ENCODE data around the gene MAN1A1.

GRCh38 chr6:119183457-119183856, 166.1 kb downstream of the MAN1A1 start:
- TF ChIP-seq CTCF (IDR thresholded peaks at IDR 0.05; ENCODE audit: insufficient read depth, low read length) (no peak), POLR2AphosphoS5 (IDR thresholded peaks at IDR 0.05; ENCODE audit: low read depth) (no peak)

Data from HL-60 (cell line).